Activated CD4-positive, alpha-beta memory T cell treated with anti-CD3 and anti-CD28 coated beads for 36 hours (primary cell): ENCODE data around the gene TMEM204. TPM values are rescaled to one million over a fixed set of nuclear protein-coding genes. Genes with fewer than 3 reads are reported as not detected.

Experiments
- CTCF ChIA-PET: fragments of 350-600 bp; sonication (Branson Sonifier 250); formaldehyde crosslinking; loops from one replicate; lab custom pipeline; 2021; ENCODE audit warnings: antibody characterized with exemption, inconsistent platforms; lab: Charles Lee
- POLR2A ChIA-PET: fragments of 350-600 bp; sonication (Branson Sonifier 250); formaldehyde crosslinking; loops from one replicate; lab custom pipeline; 2021; ENCODE audit warnings: antibody characterized with exemption; lab: Charles Lee
- DNase-seq: peaks from one replicate; pipeline ENCODE4 v3.0.0-alpha.2; 2020
- H3K27ac Mint-ChIP-seq: one replicate; pipeline ENCODE4 v1.8.0; 2021; ENCODE audit warnings: mixed read lengths
- H3K27me3 Mint-ChIP-seq: one replicate; pipeline ENCODE4 v1.8.0; 2021; ENCODE audit warnings: mixed read lengths
- H3K36me3 Mint-ChIP-seq: one replicate; pipeline ENCODE4 v1.8.0; 2021; ENCODE audit warnings: mixed read lengths
- H3K4me1 Mint-ChIP-seq: one replicate; pipeline ENCODE4 v1.8.0; 2021; ENCODE audit warnings: low read depth, mixed read lengths
- H3K4me3 Mint-ChIP-seq: one replicate; pipeline ENCODE4 v1.8.0; 2021; ENCODE audit warnings: mild to moderate bottlenecking, mixed read lengths
- H3K9me3 Mint-ChIP-seq: one replicate; pipeline ENCODE4 v1.8.0; 2021; ENCODE audit warnings: mixed read lengths
- intact Hi-C: fragments of 100-400 bp; cut with micrococcal nuclease; formaldehyde crosslinking; loops from one replicate; pipeline ENCODE4 v1.15.1; 2023
- total RNA-seq, 2 experiments: library from RNA; stranded (reverse); gene quantifications; one replicate each; pipeline ENCODE4 v1.2.3, GENCODE V29; 2021

Gene TMEM204
- total RNA-seq, 2 experiments from 2014 or later, result 14.8 to 15.5 TPM

GRCh38 chr16:1502092-1503004 lies 31.1 kb upstream of the TMEM204 start:
- ChIA-PET POLR2A (no interaction called here), CTCF (no interaction called here)
- intact Hi-C loops, result no loop called here
- DNase-seq, result no peak
- Mint-ChIP-seq H3K9me3 (no peaks in the 10 kb centered on the region), H3K27ac (no peak overlapping the region), H3K36me3 (peaks cover 14% of the 10 kb centered on the region), H3K27me3 (no peaks in the 10 kb centered on the region), H3K4me3 (no peak overlapping the region), H3K4me1 (no peaks in the 10 kb centered on the region)

- Mint-ChIP-seq H3K9me3 (no peaks in the 10 kb centered on the region), H3K4me3 (no peak overlapping the region), H3K4me1 (no peaks in the 10 kb centered on the region), H3K36me3 (peaks cover 12% of the 10 kb centered on the region), H3K27ac (no peak overlapping the region), H3K27me3 (no peaks in the 10 kb centered on the region)
- intact Hi-C loops, result no loop called here
- ChIA-PET CTCF (no interaction called here), POLR2A (no interaction called here)
- no peak for DNase-seq
Measured at GRCh38 chr16:1503110-1503955, 30.1 kb upstream of the TMEM204 start.

GRCh38 chr16:1505073-1505844 lies 28.2 kb upstream of the TMEM204 start:
- no peaks in the 10 kb centered on the region for H3K27me3 Mint-ChIP-seq
- H3K4me1 Mint-ChIP-seq, result no peaks in the 10 kb centered on the region
- H3K27ac Mint-ChIP-seq, result no peak overlapping the region
- H3K9me3 Mint-ChIP-seq, result no peaks in the 10 kb centered on the region
- peaks cover 14% of the 10 kb centered on the region for H3K36me3 Mint-ChIP-seq
- ChIA-PET CTCF (no interaction called here), POLR2A (no interaction called here)
- DNase-seq, result no peak
- no peak overlapping the region for H3K4me3 Mint-ChIP-seq
- intact Hi-C loops, result no loop called here

- intact Hi-C loops, result no loop called here
- ChIA-PET CTCF (no interaction called here), POLR2A (no interaction called here)
- Mint-ChIP-seq H3K4me1 (no peaks in the 10 kb centered on the region), H3K4me3 (no peak overlapping the region), H3K36me3 (peaks cover 16% of the 10 kb centered on the region), H3K9me3 (no peaks in the 10 kb centered on the region), H3K27ac (no peak overlapping the region), H3K27me3 (no peaks in the 10 kb centered on the region)
- DNase-seq, result no peak
Measured at GRCh38 chr16:1505912-1506311, 27.6 kb upstream of the TMEM204 start.

- Mint-ChIP-seq H3K4me1 (no peaks in the 10 kb centered on the region), H3K9me3 (no peaks in the 10 kb centered on the region), H3K36me3 (peaks cover 21% of the 10 kb centered on the region), H3K27me3 (no peaks in the 10 kb centered on the region), H3K27ac (no peak overlapping the region), H3K4me3 (no peak overlapping the region)
- POLR2A ChIA-PET, result no interaction called here
- no peak for DNase-seq
- CTCF ChIA-PET, result no interaction called here
- intact Hi-C loops, result no loop called here
Measured at GRCh38 chr16:1506494-1507213, 26.8 kb upstream of the TMEM204 start.

- DNase-seq, result no peak
- no peak overlapping the region for H3K4me3 Mint-ChIP-seq
- ChIA-PET POLR2A (no interaction called here), CTCF (no interaction called here)
- H3K27ac Mint-ChIP-seq, result no peak overlapping the region
- peaks cover 19% of the 10 kb centered on the region for H3K36me3 Mint-ChIP-seq
- H3K4me1 Mint-ChIP-seq, result no peaks in the 10 kb centered on the region
- H3K9me3 Mint-ChIP-seq, result peaks cover 2% of the 10 kb centered on the region
- intact Hi-C loops, result no loop called here
- H3K27me3 Mint-ChIP-seq, result no peaks in the 10 kb centered on the region
Measured at GRCh38 chr16:1508494-1509187, 24.8 kb upstream of the TMEM204 start.

GRCh38 chr16:1509307-1510221 lies 23.9 kb upstream of the TMEM204 start:
- Mint-ChIP-seq H3K4me3 (no peak overlapping the region), H3K27me3 (no peaks in the 10 kb centered on the region), H3K4me1 (no peaks in the 10 kb centered on the region), H3K27ac (no peak overlapping the region), H3K9me3 (peaks cover 5% of the 10 kb centered on the region), H3K36me3 (peaks cover 19% of the 10 kb centered on the region)
- ChIA-PET CTCF (no interaction called here), POLR2A (no interaction called here)
- intact Hi-C loops, result loop anchor here (2.0 kb wide), 1 partner anchor 13 kb away; no protein-coding TSS in a partner anchor
- no peak for DNase-seq

- DNase-seq, result no peak
- H3K9me3 Mint-ChIP-seq, result peaks cover 5% of the 10 kb centered on the region
- ChIA-PET CTCF (no interaction called here), POLR2A (no interaction called here)
- H3K4me1 Mint-ChIP-seq, result no peaks in the 10 kb centered on the region
- H3K27me3 Mint-ChIP-seq, result no peaks in the 10 kb centered on the region
- intact Hi-C loops, result loop anchor here (2.0 kb wide), 1 partner anchor 13 kb away; no protein-coding TSS in a partner anchor
- H3K36me3 Mint-ChIP-seq, result peaks cover 19% of the 10 kb centered on the region
- H3K27ac Mint-ChIP-seq, result no peak overlapping the region
- H3K4me3 Mint-ChIP-seq, result no peak overlapping the region
Measured at GRCh38 chr16:1510272-1510671, 23.2 kb upstream of the TMEM204 start.

GRCh38 chr16:1510941-1511351 lies 22.5 kb upstream of the TMEM204 start:
- Mint-ChIP-seq H3K4me3 (no peak overlapping the region), H3K36me3 (peaks cover 19% of the 10 kb centered on the region), H3K27ac (no peak overlapping the region), H3K4me1 (no peaks in the 10 kb centered on the region), H3K9me3 (peaks cover 5% of the 10 kb centered on the region), H3K27me3 (no peaks in the 10 kb centered on the region)
- ChIA-PET POLR2A (no interaction called here), CTCF (no interaction called here)
- intact Hi-C loops, result loop anchor here (2.0 kb wide), 1 partner anchor 14 kb away; no protein-coding TSS in a partner anchor
- DNase-seq, result no peak
